BE2C (cell line): ENCODE results near the gene FRS3.
"Not testable (repeated sequence)": the region's sequence is repeated elsewhere in the genome, so short reads cannot be mapped to it uniquely, and the experiment has no call there.

Experiments used
- DNase-seq: peaks from one replicate; pipeline ENCODE4 v3.0.0-alpha.2; 2020
- H3K27me3 ChIP-seq: fragments of 250-450 bp; sonication (Bioruptor Pico); 2 replicates; pipeline ENCODE4 v1.5.1; 2020; ENCODE audit warnings: mild to moderate bottlenecking
- H3K36me3 ChIP-seq: fragments of 250-450 bp; sonication (Bioruptor Pico); 2 replicates; pipeline ENCODE4 v1.5.1; 2020; ENCODE audit warnings: mild to moderate bottlenecking
- H3K4me1 ChIP-seq: fragments of 250-450 bp; sonication (Bioruptor Pico); 2 replicates; pipeline ENCODE4 v1.5.1; 2020
- H3K4me3 ChIP-seq: 2 replicates; pipeline ENCODE4 v1.5.1; 2011; ENCODE audit warnings: low read depth, low read length
- H3K9me3 ChIP-seq: fragments of 250-450 bp; sonication (Bioruptor Pico); 2 replicates; pipeline ENCODE4 v1.5.1; 2020
- TF ChIP-seq, protein P1 (sequence below): IDR thresholded peaks from 2 replicates; pipeline ENCODE4 v1.5.1; 2012; ENCODE audit warnings: mild to moderate bottlenecking, low read depth, low read length

FRS3 gene

DNA sequence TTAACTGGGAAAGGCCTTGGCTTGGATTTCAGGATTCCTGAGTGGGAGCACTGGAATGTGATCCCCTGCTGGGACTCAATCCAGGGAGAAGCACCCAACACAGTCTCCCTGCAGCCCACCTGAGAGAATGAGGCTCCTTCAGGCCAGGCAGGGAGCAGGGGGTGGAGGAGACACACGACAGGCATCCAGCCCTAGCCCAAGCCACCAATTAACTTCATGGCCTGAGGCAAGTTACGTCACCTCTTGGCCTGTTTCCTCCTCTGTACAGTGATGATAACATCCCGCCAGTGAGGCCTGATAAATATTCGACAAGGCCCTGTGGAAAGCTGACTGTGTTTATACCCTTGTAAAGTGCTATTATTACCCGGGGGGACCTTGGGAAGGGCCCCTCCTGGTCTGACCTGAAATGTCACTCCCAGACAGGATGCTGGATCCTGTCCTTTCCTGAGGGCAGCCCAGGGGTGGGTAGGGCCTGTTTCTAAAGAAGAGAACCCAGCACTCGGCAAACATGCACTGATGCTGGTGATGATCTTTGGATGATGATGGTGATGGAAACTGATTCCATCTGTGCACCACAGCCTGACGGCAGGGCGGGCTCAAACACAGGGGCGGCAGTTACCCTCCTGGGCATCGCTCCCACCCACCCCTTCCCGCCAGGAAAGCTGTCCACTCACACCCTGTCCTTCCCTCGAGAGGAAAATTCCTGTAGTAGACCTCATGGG lies 12.4 kb downstream of the FRS3 start:
- TF ChIP-seq, protein P1, sequence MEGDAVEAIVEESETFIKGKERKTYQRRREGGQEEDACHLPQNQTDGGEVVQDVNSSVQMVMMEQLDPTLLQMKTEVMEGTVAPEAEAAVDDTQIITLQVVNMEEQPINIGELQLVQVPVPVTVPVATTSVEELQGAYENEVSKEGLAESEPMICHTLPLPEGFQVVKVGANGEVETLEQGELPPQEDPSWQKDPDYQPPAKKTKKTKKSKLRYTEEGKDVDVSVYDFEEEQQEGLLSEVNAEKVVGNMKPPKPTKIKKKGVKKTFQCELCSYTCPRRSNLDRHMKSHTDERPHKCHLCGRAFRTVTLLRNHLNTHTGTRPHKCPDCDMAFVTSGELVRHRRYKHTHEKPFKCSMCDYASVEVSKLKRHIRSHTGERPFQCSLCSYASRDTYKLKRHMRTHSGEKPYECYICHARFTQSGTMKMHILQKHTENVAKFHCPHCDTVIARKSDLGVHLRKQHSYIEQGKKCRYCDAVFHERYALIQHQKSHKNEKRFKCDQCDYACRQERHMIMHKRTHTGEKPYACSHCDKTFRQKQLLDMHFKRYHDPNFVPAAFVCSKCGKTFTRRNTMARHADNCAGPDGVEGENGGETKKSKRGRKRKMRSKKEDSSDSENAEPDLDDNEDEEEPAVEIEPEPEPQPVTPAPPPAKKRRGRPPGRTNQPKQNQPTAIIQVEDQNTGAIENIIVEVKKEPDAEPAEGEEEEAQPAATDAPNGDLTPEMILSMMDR = no peak
- H3K9me3 ChIP-seq = no peaks in the 10 kb centered on the region
- no peaks in the 10 kb centered on the region for H3K36me3 ChIP-seq
- peak; percentile 90 for DNase-seq
- H3K4me1 ChIP-seq = peaks cover 30% of the 10 kb centered on the region
- H3K27me3 ChIP-seq = no peaks in the 10 kb centered on the region
- no peak overlapping the region for H3K4me3 ChIP-seq

DNA sequence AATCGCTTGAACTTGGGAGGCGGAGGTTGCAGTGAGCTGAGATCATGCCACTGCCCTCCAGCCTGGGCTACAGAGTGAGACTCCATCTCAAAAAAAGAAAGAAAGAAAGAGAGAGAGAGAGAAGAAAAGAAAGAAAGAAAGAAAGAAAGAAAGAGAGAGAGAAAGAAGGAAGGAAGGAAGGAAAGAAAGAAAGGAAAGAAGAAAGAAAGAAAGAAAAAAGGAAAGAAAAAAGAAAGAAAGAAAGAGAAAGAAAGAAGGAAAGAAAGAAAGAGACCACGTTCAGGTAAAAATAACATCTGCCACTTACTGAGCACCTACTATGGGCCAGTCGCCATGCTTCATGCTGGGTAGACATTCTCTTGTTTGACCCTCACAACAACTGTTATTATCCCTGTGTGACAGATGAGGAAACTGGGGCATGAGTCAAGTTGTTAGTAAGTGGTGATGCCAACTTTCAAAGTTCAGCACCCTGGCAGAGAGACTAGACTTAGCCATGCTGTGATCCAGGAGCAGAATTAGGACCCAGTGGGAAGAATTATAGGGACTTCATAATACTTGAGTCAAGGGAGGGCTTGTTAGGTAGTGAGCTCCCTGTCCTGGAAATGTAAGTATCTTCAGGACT lies 13.5 kb downstream of the FRS3 start:
- H3K27me3 ChIP-seq, H3K9me3 ChIP-seq, H3K4me3 ChIP-seq, H3K36me3 ChIP-seq, DNase-seq: not testable (repeated sequence)
- peaks cover 30% of the 10 kb centered on the region for H3K4me1 ChIP-seq

DNA sequence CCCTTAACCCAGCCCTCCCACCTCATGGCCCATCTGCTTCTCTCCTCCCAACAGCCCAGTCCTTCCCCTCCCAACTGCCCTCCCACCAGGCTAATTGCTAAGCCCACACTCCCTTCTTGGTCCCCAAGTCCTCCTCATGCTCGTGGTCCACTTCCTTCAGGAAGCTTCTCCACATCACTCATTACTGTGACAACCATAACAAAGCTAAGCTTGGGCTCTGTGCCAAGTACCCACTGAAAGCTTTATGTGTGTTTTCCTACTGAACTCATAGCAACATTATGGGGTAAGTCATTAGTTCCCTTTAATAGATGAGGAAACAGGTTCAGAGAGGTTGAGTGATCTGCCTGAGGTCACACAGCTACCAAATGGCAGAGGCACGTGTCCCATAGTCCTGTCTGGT lies 16.2 kb downstream of the FRS3 start:
- no peak overlapping the region for H3K4me3 ChIP-seq
- no peak for DNase-seq
- H3K27me3 ChIP-seq = no peaks in the 10 kb centered on the region
- H3K9me3 ChIP-seq = no peaks in the 10 kb centered on the region
- H3K36me3 ChIP-seq = no peaks in the 10 kb centered on the region
- TF ChIP-seq, protein P1 = no peak
- H3K4me1 ChIP-seq = peaks cover 24% of the 10 kb centered on the region

DNA sequence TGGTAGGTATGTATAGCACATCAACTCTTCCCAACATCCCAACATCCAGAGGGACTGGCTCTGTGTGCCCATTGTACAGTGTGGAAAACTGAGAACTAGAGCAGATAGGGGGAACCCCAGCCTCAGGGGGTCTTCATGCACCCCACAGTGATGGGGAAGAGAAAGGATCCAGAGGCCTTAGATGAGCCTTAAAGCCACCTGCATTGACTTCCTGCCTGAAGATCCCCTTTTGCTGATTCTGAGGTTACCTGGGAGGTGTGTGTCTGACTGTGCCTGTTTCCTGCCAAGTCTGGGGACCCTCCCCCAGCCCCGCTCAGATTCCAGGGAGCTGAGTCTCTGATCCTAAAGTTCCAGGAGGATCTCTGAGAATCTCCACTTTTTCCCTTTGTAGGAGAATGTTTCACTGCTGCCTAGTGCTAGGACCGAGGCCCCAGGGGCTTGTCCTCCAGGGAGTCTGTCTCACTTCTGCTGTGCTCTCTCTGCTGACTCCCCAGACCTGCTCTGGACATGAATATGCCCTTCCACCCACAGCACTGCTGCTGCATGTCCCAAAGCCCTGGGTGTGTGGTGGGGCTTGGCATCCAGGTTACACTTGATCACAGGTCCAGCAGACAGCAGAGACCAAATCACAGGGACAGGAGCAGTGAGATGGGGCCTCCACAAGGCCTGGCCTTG lies 19.7 kb downstream of the FRS3 start:
- Histone ChIP-seq H3K36me3 (no peaks in the 10 kb centered on the region), H3K4me3 (no peak overlapping the region), H3K27me3 (no peaks in the 10 kb centered on the region), H3K4me1 (peaks cover 3% of the 10 kb centered on the region; the same call in 1 of the 2 replicates), H3K9me3 (no peaks in the 10 kb centered on the region; the same call in 1 of the 2 replicates)
- DNase-seq = no peak
- TF ChIP-seq, protein P1 = no peak

DNA sequence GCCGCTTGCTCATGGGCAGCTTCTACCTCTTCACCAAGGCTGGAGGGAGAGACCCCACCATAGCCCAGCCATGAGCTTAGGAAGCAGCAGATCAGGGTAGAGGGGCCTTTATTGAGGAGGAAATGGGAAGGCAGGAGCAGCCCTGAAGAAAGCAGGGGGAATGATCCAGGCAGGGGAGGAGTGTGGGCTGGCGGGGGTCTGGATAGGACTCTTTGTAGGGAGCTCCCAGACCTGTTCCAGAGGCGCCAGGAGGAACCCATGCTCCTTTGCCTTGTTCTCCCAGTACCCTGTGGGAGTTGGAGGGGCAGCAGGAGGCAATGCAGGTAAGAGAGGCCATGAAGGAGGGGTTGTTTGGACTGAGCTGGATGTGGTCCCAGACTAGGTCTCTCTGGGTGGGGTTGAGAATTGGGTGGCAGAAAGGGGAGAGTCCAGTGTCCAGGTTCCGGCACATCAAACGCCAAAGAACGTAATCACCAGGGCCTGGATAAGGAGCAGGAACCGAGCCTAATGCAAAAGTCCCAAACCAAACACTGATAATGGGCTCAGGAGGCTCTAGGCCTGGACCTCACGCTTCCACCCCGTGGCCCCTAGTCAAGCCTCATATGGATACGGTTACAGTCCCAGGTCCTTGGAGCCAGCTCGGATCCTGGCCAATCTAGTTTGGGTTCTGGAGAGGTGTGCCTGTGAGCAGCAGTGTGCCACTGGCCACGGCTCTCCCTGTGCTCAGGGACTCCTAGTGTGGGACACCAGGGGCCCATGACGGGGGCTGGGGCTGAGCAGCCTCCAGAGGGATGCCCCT lies 20.4 kb downstream of the FRS3 start:
- TF ChIP-seq, protein P1 = no peak
- Histone ChIP-seq H3K4me3 (no peak overlapping the region), H3K27me3 (no peaks in the 10 kb centered on the region), H3K4me1 (peaks cover 2% of the 10 kb centered on the region; the same call in 1 of the 2 replicates), H3K36me3 (no peaks in the 10 kb centered on the region), H3K9me3 (no peaks in the 10 kb centered on the region; the same call in 1 of the 2 replicates)
- no peak for DNase-seq

DNA sequence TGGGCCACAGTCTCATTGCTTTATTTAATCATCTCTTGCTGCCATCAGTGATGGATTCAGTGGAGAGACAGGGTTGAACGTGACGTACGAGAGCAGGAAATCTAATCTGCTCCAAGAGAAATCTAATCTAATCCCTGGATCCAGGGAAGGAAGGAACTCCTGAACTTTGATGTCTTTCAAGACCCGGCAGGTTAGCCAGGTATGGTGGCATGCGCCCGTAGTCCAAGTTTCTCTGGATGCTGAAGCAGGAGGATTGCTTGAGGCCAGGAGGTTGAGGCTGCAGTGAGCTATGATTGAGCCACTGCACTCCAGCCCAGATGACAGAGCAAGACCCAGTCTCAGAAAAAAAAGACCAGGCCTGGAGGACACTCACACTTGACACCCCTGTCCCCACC lies 21.1 kb downstream of the FRS3 start:
- TF ChIP-seq, protein P1 = no peak
- no peaks in the 10 kb centered on the region for H3K36me3 ChIP-seq
- H3K9me3 ChIP-seq = no peaks in the 10 kb centered on the region; the same call in 1 of the 2 replicates
- H3K27me3 ChIP-seq = no peaks in the 10 kb centered on the region
- no peaks in the 10 kb centered on the region; the same call in 1 of the 2 replicates for H3K4me1 ChIP-seq
- H3K4me3 ChIP-seq = no peak overlapping the region
- DNase-seq = no peak
